SK-N-SH (cell line): ENCODE data around the gene RBM17. TPM values are rescaled to one million over a fixed set of nuclear protein-coding genes. Genes with fewer than 3 reads are reported as not detected.

ENCODE experiments used
- CTCF ChIA-PET: fragments of 300-600, 350-600 bp; formaldehyde crosslinking; extraction: SDS; loops from one replicate; lab custom pipeline; 2021; lab: Yijun Ruan, JAX
- POLR2A ChIA-PET: fragments of 350-600 bp; sonication (Branson Sonifier 250); formaldehyde crosslinking; extraction: SDS; loops from one replicate; lab custom pipeline; 2020; ENCODE audit warnings: antibody characterized with exemption, inconsistent platforms; lab: Yijun Ruan, JAX
- DNase-seq: peaks from one replicate; pipeline ENCODE4 v3.0.0; 2012
- H2AFZ ChIP-seq: fragments of 200-600 bp; sonication (generic); 2 replicates; pipeline ENCODE4 v1.8.1; 2016; ENCODE audit warnings: antibody characterized with exemption, mild to moderate bottlenecking, low read depth
- H3F3A ChIP-seq: fragments of 200-600 bp; sonication (generic); replicated peaks from 2 replicates; pipeline ENCODE3; 2016; ENCODE audit warnings: antibody characterized with exemption, mild to moderate bottlenecking; ENCODE audit not compliant: insufficient read depth
- H3K27ac ChIP-seq, 2 experiments: fragments of 200-500 bp in 1 of 2; fragments of 200-600 bp in 1 of 2; sonication (Bioruptor generic) in 1 of 2; sonication (generic), shearing (Covaris generic) in 1 of 2; 2 replicates each; pipeline versions ENCODE4 v1.5.1 to v1.6.1; 2014 to 2016; ENCODE audit warnings: low read depth in 2 of 2, inconsistent platforms in 1 of 2, low read length in 1 of 2, mild to moderate bottlenecking in 1 of 2, mixed read lengths in 1 of 2
- H3K27me3 ChIP-seq: fragments of 200-600 bp; sonication (generic), shearing (Covaris generic); 2 replicates; pipeline ENCODE4 v1.6.1; 2016; ENCODE audit warnings: mixed run types; ENCODE audit not compliant: insufficient read depth
- H3K36me3 ChIP-seq, 2 experiments: fragments of 200-500 bp in 1 of 2; fragments of 200-600 bp in 1 of 2; sonication (Bioruptor generic) in 1 of 2; sonication (generic) in 1 of 2; replicated peaks in 1 of 2; 2 replicates each; pipeline versions ENCODE3 to v1.5.1; 2014 to 2016; ENCODE audit warnings: low read length in 1 of 2, mild to moderate bottlenecking in 1 of 2; ENCODE audit not compliant: insufficient read depth in 2 of 2, control insufficient read depth in 1 of 2
- H3K4me1 ChIP-seq, 2 experiments: fragments of 200-500 bp in 1 of 2; fragments of 200-600 bp in 1 of 2; sonication (Bioruptor generic) in 1 of 2; sonication (generic), shearing (Covaris generic) in 1 of 2; 2 replicates each; pipeline versions ENCODE4 v1.5.1 to v1.6.1; 2014 to 2016; ENCODE audit warnings: low read depth in 1 of 2, low read length in 1 of 2, mixed run types in 1 of 2; ENCODE audit not compliant: insufficient read depth in 2 of 2, control insufficient read depth in 1 of 2
- H3K4me2 ChIP-seq: fragments of 200-600 bp; sonication (generic), shearing (Covaris generic); 2 replicates; pipeline ENCODE4 v1.6.1; 2017; ENCODE audit warnings: mixed run types
- H3K4me3 ChIP-seq, 2 experiments: fragments of 200-500 bp in 1 of 2; fragments of 200-600 bp in 1 of 2; sonication (Bioruptor generic) in 1 of 2; sonication (generic), shearing (Covaris generic) in 1 of 2; 2 replicates each; pipeline versions ENCODE4 v1.5.1 to v1.8.1; 2014 to 2016; ENCODE audit warnings: low read depth in 2 of 2, inconsistent platforms in 1 of 2, low read length in 1 of 2, mild to moderate bottlenecking in 1 of 2, mixed read lengths in 1 of 2, moderate library complexity in 1 of 2
- H3K79me2 ChIP-seq: fragments of 200-600 bp; sonication (generic); 2 replicates; pipeline ENCODE4 v1.8.1; 2017; ENCODE audit warnings: mild to moderate bottlenecking; ENCODE audit not compliant: insufficient read depth
- H3K9ac ChIP-seq: fragments of 200-600 bp; sonication (generic); 2 replicates; pipeline ENCODE4 v1.6.1; 2017; ENCODE audit warnings: mixed run types
- H3K9me2 ChIP-seq: fragments of 200-600 bp; sonication (generic); 2 replicates; pipeline ENCODE4 v1.6.1; 2017; ENCODE audit warnings: mixed run types
- H3K9me3 ChIP-seq: fragments of 200-600 bp; sonication (generic); 2 replicates; pipeline ENCODE4 v1.6.1; 2017; ENCODE audit warnings: mixed run types, mild to moderate bottlenecking, moderate library complexity
- H4K20me1 ChIP-seq: fragments of 200-600 bp; sonication (generic); 2 replicates; pipeline ENCODE4 v1.6.1; 2017; ENCODE audit warnings: mild to moderate bottlenecking, mixed run types; ENCODE audit not compliant: insufficient read depth
- CTCF ChIP-seq: fragments of 200-600 bp; sonication (generic); IDR thresholded peaks from 2 replicates; pipeline ENCODE4 v1.6.1; 2017; ENCODE audit warnings: antibody characterized with exemption, mild to moderate bottlenecking, moderate library complexity
- ELF1 ChIP-seq: IDR thresholded peaks from 2 replicates; pipeline ENCODE4 v1.4.0; 2012
- EP300 ChIP-seq, 2 experiments: IDR thresholded peaks; 2 replicates each; pipeline versions ENCODE4 v1.4.0 to v1.6.1; 2012; ENCODE audit warnings: borderline replicate concordance in 1 of 2, low read depth in 1 of 2, low read length in 1 of 2
- FOSL2 ChIP-seq: IDR thresholded peaks from 2 replicates; pipeline ENCODE4 v1.4.0; 2012; ENCODE audit warnings: low read depth, mild to moderate bottlenecking, moderate library complexity, borderline replicate concordance
- GABPA ChIP-seq: IDR thresholded peaks from 2 replicates; pipeline ENCODE4 v1.4.0; 2012; ENCODE audit warnings: low read depth, mild to moderate bottlenecking
- IRF3 ChIP-seq: fragments of 150-350 bp; IDR thresholded peaks from 2 replicates; pipeline ENCODE4 v1.6.1; 2016; ENCODE audit warnings: mild to moderate bottlenecking, low read depth, low read length
- MEF2A ChIP-seq: IDR thresholded peaks from 2 replicates; pipeline ENCODE4 v1.4.0; 2012; ENCODE audit warnings: low read depth, borderline replicate concordance
- NFIC ChIP-seq: IDR thresholded peaks from 2 replicates; pipeline ENCODE4 v1.4.0; 2012; ENCODE audit warnings: borderline replicate concordance
- POLR2AphosphoS5 ChIP-seq: IDR thresholded peaks from 2 replicates; pipeline ENCODE4 v1.6.1; 2012; ENCODE audit warnings: low read depth, low read length
- RAD21 ChIP-seq: IDR thresholded peaks from 2 replicates; pipeline ENCODE4 v1.6.1; 2012; ENCODE audit warnings: mild to moderate bottlenecking, low read length
- RCOR1 ChIP-seq: fragments of 150-350 bp; IDR thresholded peaks from 2 replicates; pipeline ENCODE4 v1.6.1; 2017; ENCODE audit warnings: antibody characterized with exemption, low read length
- SIN3A ChIP-seq: IDR thresholded peaks from 2 replicates; pipeline ENCODE4 v1.6.1; 2012; ENCODE audit warnings: low read depth, mild to moderate bottlenecking, low read length, moderate library complexity, borderline replicate concordance
- SMC3 ChIP-seq: IDR thresholded peaks from 2 replicates; pipeline ENCODE4 v1.6.1; 2012; ENCODE audit warnings: low read depth, low read length, improper control_type of control experiment
- TAF1 ChIP-seq: IDR thresholded peaks from 2 replicates; pipeline ENCODE4 v1.6.1; 2012; ENCODE audit warnings: low read depth, mild to moderate bottlenecking, low read length, moderate library complexity, borderline replicate concordance
- TCF12 ChIP-seq: IDR thresholded peaks from 2 replicates; pipeline ENCODE4 v1.4.0; 2012
- TEAD4 ChIP-seq: IDR thresholded peaks from 2 replicates; pipeline ENCODE4 v1.4.0; 2012; ENCODE audit warnings: mild to moderate bottlenecking, borderline replicate concordance; ENCODE audit not compliant: insufficient read depth
- YY1 ChIP-seq: IDR thresholded peaks from 2 replicates; pipeline ENCODE4 v1.4.0; 2012; ENCODE audit warnings: low read depth, mild to moderate bottlenecking
- WGBS: methylation state at CpG from one replicate; pipeline ENCODE4 v1.1.6; 2017; ENCODE audit warnings: low lambda C conversion rate; 5-methylcytosine and 5-hydroxymethylcytosine counted together
- polyA plus RNA-seq, 3 experiments: library from polyadenylated mRNA; depleted of rRNA; stranded (reverse); fragments of >200 nt; gene quantifications; 2 replicates each; pipeline ENCODE4 v1.2.3, GENCODE V29; 2012

The RBM17 gene
- polyA plus RNA-seq, 1 of the 3 experiments (the other 2 are of a cell fraction): 32.6 TPM

DNA sequence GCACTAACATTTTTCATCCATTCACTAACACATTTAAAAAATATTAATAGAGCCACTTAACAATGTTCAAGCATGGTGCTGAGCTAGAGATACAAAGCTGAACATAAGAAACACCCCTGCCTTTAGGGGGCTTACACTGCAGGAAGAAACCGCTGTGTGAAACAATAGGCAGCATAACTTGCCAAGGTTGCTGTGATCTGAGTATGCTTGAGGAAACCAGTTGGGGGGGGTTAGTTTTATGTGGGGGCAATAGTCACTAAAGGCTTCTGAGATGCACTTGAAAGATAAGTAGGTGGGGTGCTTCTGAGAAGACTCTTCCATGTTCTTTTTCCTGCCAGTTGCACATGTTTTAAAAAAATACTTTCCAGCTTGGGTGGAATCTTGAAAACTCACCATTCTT lies 2.8 kb downstream of the RBM17 start (continued):
- no peak for TF ChIP-seq CTCF
- TF ChIP-seq NFIC: no peak
- no peak for TF ChIP-seq ELF1
- TF ChIP-seq POLR2AphosphoS5: no peak
- TF ChIP-seq IRF3: no peak
- TF ChIP-seq TAF1: no peak

GRCh38 chr10:6092731-6093130 lies 3.9 kb downstream of the RBM17 start:
- TF ChIP-seq ELF1 (no peak), NFIC (no peak), TEAD4 (no peak), YY1 (no peak), TCF12 (no peak), MEF2A (no peak), GABPA (no peak), FOSL2 (no peak), SMC3 (no peak), SIN3A (no peak), RCOR1 (no peak), RAD21 (no peak), EP300 (IDR thresholded peaks at IDR 0.05; ENCODE audit: borderline replicate concordance in 1 of 2, low read depth in 1 of 2, low read length in 1 of 2) (no peak)
- H3K79me2 ChIP-seq: peaks cover 89% of the 10 kb centered on the region
- H3K9me3 ChIP-seq: no peaks in the 10 kb centered on the region
- peaks cover 79% of the 10 kb centered on the region for H4K20me1 ChIP-seq
- no peak overlapping the region for H2AFZ ChIP-seq
- H3K27me3 ChIP-seq: no peaks in the 10 kb centered on the region
- H3F3A ChIP-seq: peaks cover 5% of the 10 kb centered on the region
- peaks cover 3 to 10% of the 10 kb centered on the region in 2 experiments for H3K36me3 ChIP-seq
- no peaks in the 10 kb centered on the region for H3K9me2 ChIP-seq
- peaks cover 10 to 13% of the 10 kb centered on the region in 2 experiments; a peak in 3 of 4 replicates for H3K4me1 ChIP-seq
- WGBS: 82% methylated on average over 2 of the region's 2 CpGs
- no peak for DNase-seq
- CTCF ChIA-PET: no interaction called here
- H3K27ac ChIP-seq: no peak overlapping the region
- H3K4me2 ChIP-seq: no peak overlapping the region
- POLR2A ChIA-PET: no interaction called here
- no peak overlapping the region for H3K9ac ChIP-seq
- no peak overlapping the region for H3K4me3 ChIP-seq
